ENCODE data around the gene PPP4R3B. TPM values are rescaled to one million over a fixed set of nuclear protein-coding genes. Genes with fewer than 3 reads are reported as not detected.
"Not testable (repeated sequence)": the region's sequence is repeated elsewhere in the genome, so short reads cannot be mapped to it uniquely, and the experiment has no call there.

Gene PPP4R3B
- total and polyA plus RNA-seq, 2 experiments from 2014 or later = 25.6 to 56.6 TPM

GRCh38 chr2:55553321-55553720 lies 64.1 kb downstream of the PPP4R3B start (continued):
- TF ChIP-seq REST (IDR thresholded peaks at IDR 0.05; ENCODE audit: unreplicated experiment) = no peak

- H3K36me3 Mint-ChIP-seq (ENCODE audit: low read depth) = peaks cover 10% of the 10 kb centered on the region; the same call in 2 of the 3 replicates
- Histone ChIP-seq H3K4me1 (ENCODE audit: insufficient read depth) (no peaks in the 10 kb centered on the region), H3K27ac (ENCODE audit: low read depth) (no peak overlapping the region; the same call in 1 of the 2 replicates), H3K4me3 (no peak overlapping the region), H2AFZ (no peak overlapping the region), H3K79me2 (replicated peaks; ENCODE audit: insufficient read depth) (no peaks in the 10 kb centered on the region), H3K27me3 (ENCODE audit: insufficient read depth) (no peaks in the 10 kb centered on the region), H3F3A (replicated peaks; ENCODE audit: low read depth) (no peaks in the 10 kb centered on the region), H3K9me2 (ENCODE audit: insufficient read depth) (no peaks in the 10 kb centered on the region), H3K36me3 (ENCODE audit: insufficient read depth) (no peaks in the 10 kb centered on the region; the same call in none of the 2 replicates), H4K20me1 (replicated peaks; ENCODE audit: insufficient read depth) (no peaks in the 10 kb centered on the region), H3K4me2 (no peak overlapping the region)
- no peaks in the 10 kb centered on the region for H3K4me1 Mint-ChIP-seq
- no peaks in the 10 kb centered on the region for H3K27me3 Mint-ChIP-seq (ENCODE audit: insufficient read depth, low read depth, poor library complexity)
- no peak overlapping the region for H3K27ac Mint-ChIP-seq
- ATAC-seq (no peak), DNase-seq (ENCODE audit: low spot score) (no peak)
- no peak overlapping the region for H3K4me3 Mint-ChIP-seq
- TF ChIP-seq STAT1 (IDR thresholded peaks at IDR 0.05; ENCODE audit: unreplicated experiment) (no peak), REST (IDR thresholded peaks at IDR 0.05; ENCODE audit: unreplicated experiment) (no peak), ZNF462 (CRISPR knock-in tag; IDR thresholded peaks at IDR 0.05) (no peak)
- H3K9me3 Mint-ChIP-seq = no peaks in the 10 kb centered on the region
These were observed 66.9 kb downstream of the PPP4R3B start for GRCh38 chr2:55550368-55551102.

GRCh38 chr2:55547679-55548078 lies 69.7 kb downstream of the PPP4R3B start:
- H3K27me3 ChIP-seq (ENCODE audit: insufficient read depth); H3K4me3 ChIP-seq; H4K20me1 ChIP-seq (replicated peaks; ENCODE audit: insufficient read depth); H3K9me2 ChIP-seq (ENCODE audit: insufficient read depth); H3K36me3 Mint-ChIP-seq (ENCODE audit: low read depth); H3K79me2 ChIP-seq (replicated peaks; ENCODE audit: insufficient read depth); H2AFZ ChIP-seq; H3K27me3 Mint-ChIP-seq (ENCODE audit: insufficient read depth, low read depth, poor library complexity); H3K4me1 ChIP-seq (ENCODE audit: insufficient read depth); H3K4me2 ChIP-seq; DNase-seq (ENCODE audit: low spot score); H3K4me1 Mint-ChIP-seq; H3F3A ChIP-seq (replicated peaks; ENCODE audit: low read depth); H3K9me3 Mint-ChIP-seq; H3K27ac ChIP-seq (ENCODE audit: low read depth); H3K4me3 Mint-ChIP-seq; H3K36me3 ChIP-seq (ENCODE audit: insufficient read depth); ATAC-seq: not testable (repeated sequence)
- H3K27ac Mint-ChIP-seq = peak overlapping the region; percentile 88

Measured in GM23338 (cell line).